Hematopoietic multipotent progenitor cell treated with erythropoietin and hydrocortisone succinate and interleukin-3 and kit ligand, for 15 days (in vitro differentiated cells): Measurements from ENCODE around the gene PDE11A.

Source experiments
- DNase-seq: peaks from one replicate; pipeline ENCODE4 v3.0.0-alpha.2; 2015; ENCODE audit warnings: low spot score

Gene PDE11A

GRCh38 chr2:177724398-177725287 is 347.9 kb downstream of the PDE11A start:
- peak; percentile 60 for DNase-seq

DNA sequence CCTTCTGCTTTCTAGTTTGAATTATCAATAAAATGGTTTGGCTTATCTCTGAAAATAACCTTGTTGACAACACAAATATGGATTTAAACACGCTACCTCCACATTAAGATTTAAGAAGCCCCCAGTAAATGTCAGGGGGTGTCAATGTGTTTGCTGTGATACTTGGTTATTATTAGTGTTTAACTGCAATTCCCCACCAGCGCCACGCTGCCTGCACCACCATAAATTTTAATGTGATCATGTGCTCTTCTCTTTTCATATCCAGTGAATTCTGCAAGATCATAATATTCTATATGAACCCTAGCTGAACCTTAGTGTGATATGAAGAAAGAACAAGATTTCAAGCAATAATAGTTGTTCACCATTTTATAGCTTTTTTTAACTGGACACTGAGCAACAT is 349.3 kb downstream of the PDE11A start:
- DNase-seq = no peak

GRCh38 chr2:177721818-177722567 is 350.6 kb downstream of the PDE11A start:
- no peak for DNase-seq

- DNase-seq = no peak
Measured at GRCh38 chr2:177721087-177721486, 351.5 kb downstream of the PDE11A start.

DNA sequence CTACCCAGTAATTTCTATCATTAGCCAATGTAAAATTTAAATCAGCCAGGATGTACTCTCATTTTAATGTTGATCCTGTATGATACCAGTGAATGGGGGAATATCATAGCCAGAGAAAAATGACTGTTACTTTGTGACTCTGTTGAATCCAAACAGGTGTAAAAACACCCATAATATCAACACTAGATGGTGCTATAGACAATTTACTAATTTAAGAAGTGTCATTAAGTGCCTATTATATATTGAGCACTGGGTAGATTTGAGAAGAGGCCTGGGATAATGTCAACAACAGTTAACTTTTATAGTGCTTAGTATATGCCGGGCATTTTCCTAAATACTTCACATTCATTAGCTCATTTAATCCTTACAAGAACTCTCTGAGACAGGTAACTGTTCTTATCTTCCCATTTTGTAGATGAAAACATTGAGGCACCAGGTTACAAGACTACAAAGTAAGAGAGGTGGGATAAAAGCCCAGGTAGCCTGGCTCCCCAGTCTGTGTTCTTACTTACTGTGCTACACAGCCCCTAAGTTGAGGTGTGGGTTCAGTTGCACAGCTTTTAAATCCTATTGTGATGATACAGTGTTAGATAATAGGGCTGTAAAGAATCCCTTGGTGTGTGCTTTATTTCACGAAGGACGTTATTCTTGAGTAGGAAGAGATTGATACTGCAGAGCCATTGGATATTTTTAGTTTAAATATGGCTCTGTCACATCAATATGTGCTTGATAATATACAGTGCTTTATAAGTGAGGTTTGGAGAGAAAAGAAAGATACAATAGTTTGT is 354.6 kb downstream of the PDE11A start:
- DNase-seq = no peak

DNA sequence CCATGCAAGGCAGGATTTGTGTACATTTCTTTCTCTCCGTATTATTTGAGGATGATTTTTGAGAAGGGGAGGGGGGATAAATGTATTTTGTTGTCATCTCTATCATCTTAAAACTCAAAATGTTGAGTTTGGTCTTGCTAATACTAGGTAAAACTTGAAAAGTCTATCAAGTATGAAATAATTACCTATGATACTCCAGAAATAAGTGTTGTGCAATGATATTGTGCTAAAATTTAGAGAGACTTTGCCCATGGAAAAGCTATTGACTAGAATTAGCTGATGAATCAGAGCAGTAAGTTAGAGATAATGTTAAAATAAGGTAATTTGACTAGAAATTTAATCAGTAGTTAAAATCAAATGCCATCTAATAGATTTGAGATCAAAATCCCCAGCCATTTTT is 356.1 kb downstream of the PDE11A start:
- no peak for DNase-seq

GRCh38 chr2:177715771-177716170 is 356.8 kb downstream of the PDE11A start:
- DNase-seq = no peak

DNA sequence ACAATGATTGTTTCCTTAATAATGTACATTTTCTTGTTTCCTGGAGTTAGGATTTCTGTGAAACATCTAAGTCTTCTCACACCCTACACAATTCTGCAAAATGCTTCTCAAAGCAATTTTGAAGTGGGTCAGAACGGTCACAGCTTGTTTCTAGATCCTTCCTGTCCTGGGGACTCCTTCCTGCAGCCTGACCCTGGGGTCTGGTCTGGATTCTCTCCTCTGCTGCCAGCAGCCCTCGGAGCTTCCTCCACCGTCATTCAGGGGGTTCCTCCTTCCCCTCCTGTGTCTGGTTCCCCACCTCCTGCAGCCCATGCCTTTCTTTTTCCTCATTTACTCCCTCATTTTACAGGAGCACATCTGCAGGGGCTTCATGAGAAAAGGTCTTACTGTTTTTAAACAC is 357.9 kb downstream of the PDE11A start:
- DNase-seq = no peak

DNA sequence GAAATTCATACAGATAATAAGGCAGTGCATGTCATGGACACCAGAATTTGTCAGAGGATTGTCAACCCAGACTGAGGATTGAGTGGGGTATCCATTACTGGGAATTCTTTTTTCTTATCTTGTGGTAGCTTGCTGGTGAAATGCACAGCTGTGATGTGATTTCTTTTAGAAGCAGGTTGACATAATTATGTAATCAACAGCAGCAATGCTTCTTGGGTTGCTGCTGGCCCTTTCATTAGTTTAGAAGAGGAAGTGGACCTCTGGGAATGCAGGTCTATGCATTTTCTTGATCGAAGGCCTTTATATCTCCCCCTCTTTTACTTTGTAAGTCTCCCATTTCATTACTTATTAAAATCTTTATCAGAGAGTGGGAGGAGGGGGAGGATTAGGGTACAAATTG is 360.1 kb downstream of the PDE11A start:
- no peak for DNase-seq

DNA sequence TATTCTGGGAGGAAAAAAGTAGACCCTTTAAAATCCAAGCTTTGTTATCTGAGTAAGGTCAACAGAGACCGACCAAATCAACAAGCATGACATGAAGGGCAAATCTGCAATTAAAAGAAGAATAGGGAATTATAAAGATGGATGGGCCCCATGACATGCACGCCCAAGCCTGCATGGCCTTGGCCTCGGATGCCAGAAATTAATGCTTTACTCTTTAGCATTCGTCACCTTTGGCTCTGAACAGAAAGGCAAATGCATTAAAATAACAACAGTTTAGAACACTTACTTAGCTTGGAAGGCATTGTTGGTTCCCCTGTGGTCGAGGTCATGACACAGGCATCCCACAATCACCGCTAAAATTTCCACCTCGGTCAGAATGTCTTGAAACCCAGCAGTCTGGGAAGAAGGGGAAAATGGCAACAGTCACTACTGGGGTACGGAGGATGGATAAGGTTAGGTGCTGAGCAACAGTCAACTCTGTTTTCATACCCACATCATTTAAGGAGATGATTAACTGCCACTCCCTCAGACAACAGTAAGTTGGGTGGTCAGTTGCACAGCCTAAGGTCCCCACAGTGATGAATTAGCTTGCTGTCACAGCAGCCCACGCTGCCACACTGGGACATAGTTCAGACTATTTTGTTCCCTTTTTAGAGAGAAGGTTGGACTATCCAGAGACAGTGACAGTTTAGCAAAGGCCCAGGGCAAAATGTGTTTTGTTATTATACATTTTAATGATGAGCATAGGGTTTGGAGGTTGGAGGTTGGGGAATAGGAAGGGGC is 360.9 kb downstream of the PDE11A start:
- DNase-seq = no peak

DNA sequence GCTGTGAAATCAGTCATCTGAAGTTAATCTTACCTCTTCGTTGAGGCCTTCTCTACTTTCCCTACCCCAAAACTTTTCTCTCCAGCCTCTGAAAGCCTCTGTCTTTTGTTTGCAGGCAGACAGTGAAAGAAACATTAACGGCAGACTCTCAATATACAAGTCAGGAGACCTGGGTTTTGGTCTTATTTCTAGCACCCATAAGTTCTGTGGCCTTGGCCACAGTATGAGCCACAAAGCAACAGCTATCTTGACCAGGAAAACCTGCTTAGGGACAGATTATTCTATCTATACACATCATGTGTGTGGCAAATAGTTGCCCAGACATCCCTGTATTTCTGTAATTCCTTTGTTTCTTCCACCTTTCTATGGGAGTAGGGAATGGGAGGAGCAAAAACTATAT is 361.7 kb downstream of the PDE11A start:
- no peak for DNase-seq

GRCh38 chr2:177709986-177710401 is 362.6 kb downstream of the PDE11A start:
- no peak for DNase-seq

- DNase-seq = no peak
Measured at GRCh38 chr2:177708660-177709444, 363.7 kb downstream of the PDE11A start.

DNA sequence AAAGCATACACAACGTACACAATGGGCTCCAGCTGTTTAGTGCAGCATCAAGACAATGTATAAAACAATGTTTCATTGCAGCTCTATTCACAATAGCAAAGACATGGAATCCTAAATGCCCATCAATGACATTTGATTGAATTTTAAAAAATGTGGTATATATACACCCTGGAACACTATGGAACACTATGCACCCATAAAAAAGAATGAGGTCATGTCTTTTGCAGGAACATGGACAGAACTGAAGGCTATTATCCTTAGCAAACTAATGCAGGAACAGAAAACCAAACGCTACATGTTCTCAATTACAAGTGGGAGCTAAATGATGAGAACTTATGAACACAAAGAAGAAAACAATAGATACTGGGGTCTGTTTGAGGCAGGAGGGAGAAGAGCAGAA is 364.5 kb downstream of the PDE11A start:
- DNase-seq = no peak

GRCh38 chr2:177705511-177706173 is 366.9 kb downstream of the PDE11A start:
- no peak for DNase-seq

GRCh38 chr2:177703159-177703558 is 369.4 kb downstream of the PDE11A start:
- DNase-seq = no peak

- no peak for DNase-seq
Measured at GRCh38 chr2:177698281-177698680, 374.3 kb downstream of the PDE11A start.

GRCh38 chr2:177694348-177694747 is 378.2 kb downstream of the PDE11A start:
- no peak for DNase-seq

DNA sequence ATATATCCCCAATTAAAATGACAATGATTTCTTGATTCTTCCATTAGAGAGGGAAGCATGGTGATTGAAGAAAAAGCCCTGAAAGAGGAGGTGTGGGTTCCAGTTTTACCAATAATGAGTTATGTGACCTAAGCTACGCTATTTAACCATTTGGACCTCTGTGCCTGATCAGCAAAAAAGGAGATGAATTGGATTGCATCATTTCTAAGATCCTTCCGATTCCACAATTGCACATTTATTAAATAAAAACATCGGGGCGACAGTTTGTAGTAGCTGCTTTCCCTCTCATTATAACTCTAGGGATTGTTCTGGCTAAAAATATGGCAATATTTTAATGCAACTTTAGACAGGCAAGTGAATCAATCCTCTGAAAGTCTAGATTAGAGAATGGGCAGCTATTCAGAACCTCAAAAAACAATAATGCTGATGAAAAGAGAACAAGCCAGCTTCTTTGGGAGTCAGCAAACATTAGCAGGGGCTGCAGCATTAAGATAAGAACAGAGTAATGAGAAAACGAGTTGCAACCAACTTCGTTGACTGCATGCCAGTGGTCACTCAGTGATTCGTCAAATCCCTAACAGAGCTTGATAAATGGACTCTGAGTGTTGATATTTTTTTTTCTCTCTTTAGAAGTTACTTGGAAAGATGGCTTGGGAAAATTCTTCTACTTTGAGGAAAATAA is 378.8 kb downstream of the PDE11A start:
- no peak for DNase-seq

DNA sequence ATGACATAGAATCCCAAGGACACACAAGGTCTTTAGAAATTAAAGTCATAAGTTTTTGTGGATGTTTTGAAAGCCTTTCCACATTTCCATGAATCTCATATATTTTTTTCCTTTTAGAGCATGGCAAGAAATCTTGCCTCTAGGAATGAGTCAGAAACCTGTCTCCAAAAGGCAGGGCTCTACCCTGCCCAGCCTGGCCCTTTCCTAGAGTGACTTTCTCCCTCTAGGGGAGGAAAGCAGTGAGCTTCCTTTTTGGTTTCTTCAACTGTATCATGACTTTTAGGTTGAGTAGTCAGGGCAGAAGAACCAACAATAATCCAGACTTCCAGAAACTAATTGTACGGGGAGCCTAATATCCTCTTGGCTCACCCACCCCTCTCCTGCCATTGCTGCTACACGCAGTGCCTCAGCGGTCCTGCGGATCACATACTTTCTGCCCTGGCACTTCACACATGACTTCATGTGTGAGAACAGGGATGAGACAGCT is 379.8 kb downstream of the PDE11A start:
- no peak for DNase-seq
